ENCODE results near the gene ETS2. TPM values are rescaled to one million over a fixed set of nuclear protein-coding genes. Genes with fewer than 3 reads are reported as not detected.

The ETS2 gene
- total and polyA plus RNA-seq, 2 of the 8 experiments (the other 6 are each of a cell fraction or from before 2014, with no cell fraction given): 11.0 to 45.1 TPM

DNA sequence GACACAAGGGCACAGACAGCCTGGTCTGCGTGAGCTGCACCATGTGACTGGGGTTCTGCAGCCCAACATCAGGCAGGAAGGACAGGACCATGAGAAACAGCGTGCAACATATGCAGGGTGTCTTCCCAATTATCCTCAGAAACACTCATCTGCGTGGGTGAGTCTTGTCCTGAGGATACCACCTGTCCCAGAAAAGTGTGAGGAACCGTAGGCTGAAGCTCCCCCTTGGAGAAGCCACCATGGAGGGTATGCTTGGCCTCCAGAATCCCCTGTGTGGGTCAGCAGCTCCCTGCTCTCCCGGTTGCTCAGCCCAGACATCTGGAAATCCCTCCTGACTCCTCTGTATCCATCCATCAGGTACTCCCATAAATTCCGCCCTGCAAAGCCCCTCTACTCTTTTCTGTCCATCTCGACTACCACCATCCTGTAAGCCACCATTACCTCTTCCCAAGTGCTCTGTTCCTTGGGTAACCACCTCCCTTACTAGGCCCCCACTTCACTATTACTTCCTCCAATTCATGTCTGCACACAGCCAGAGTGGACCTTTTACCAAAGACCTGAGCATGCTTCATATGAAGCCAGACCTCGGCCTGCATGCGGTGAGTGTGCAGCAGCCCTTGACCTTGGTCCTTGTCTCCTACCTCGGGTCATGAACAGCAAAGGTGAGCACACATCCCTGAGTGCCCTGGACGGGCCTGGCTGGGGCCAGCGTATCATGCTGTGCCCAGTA is 33.0 kb downstream of the ETS2 start (continued):
- TF ChIP-seq NRF1 (IDR thresholded peaks at IDR 0.05; ENCODE audit: low read depth, low read length): no peak
- TF ChIP-seq EP300 (IDR thresholded peaks at IDR 0.05; ENCODE audit: borderline replicate concordance in 1 of 2, low read depth in 2 of 2, low read length in 2 of 2): no peak
- TF ChIP-seq RFX5 (IDR thresholded peaks at IDR 0.05; ENCODE audit: borderline replicate concordance, low read depth, low read length): no peak
- no peak for TF ChIP-seq GTF2F1 (IDR thresholded peaks at IDR 0.05; ENCODE audit: borderline replicate concordance, low read depth, low read length)
- TF ChIP-seq CEBPB (IDR thresholded peaks at IDR 0.05; ENCODE audit: low read depth, low read length): no peak
